Measurements from ENCODE around the gene CSNK1D. TPM values are rescaled to one million over a fixed set of nuclear protein-coding genes. Genes with fewer than 3 reads are reported as not detected.

CSNK1D gene
- total RNA-seq, 1 donor from 2014 or later, result 150 TPM

GRCh38 chr17:82218349-82219075, 55.0 kb downstream of the CSNK1D start:
- H3K27ac ChIP-seq, result no peak overlapping the region

GRCh38 chr17:82217530-82218204, 55.8 kb downstream of the CSNK1D start:
- Histone ChIP-seq H3K4me3 (no peak overlapping the region), H3K27me3 (no peaks in the 10 kb centered on the region), H3K27ac (peak overlapping the region; percentile 89), H3K4me1 (peaks cover 40% of the 10 kb centered on the region), H3K9me3 (no peaks in the 10 kb centered on the region), H3K36me3 (no peaks in the 10 kb centered on the region)
- intact Hi-C loops (cut with DNase I), result no loop called here
- ATAC-seq, result peak; percentile 48
- peak; percentile 87 for DNase-seq
- TF ChIP-seq, protein P1, sequence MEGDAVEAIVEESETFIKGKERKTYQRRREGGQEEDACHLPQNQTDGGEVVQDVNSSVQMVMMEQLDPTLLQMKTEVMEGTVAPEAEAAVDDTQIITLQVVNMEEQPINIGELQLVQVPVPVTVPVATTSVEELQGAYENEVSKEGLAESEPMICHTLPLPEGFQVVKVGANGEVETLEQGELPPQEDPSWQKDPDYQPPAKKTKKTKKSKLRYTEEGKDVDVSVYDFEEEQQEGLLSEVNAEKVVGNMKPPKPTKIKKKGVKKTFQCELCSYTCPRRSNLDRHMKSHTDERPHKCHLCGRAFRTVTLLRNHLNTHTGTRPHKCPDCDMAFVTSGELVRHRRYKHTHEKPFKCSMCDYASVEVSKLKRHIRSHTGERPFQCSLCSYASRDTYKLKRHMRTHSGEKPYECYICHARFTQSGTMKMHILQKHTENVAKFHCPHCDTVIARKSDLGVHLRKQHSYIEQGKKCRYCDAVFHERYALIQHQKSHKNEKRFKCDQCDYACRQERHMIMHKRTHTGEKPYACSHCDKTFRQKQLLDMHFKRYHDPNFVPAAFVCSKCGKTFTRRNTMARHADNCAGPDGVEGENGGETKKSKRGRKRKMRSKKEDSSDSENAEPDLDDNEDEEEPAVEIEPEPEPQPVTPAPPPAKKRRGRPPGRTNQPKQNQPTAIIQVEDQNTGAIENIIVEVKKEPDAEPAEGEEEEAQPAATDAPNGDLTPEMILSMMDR (IDR thresholded peaks at IDR 0.05), result no peak

More at GRCh38 chr17:82218349-82219075, 55.0 kb downstream of the CSNK1D start:
- intact Hi-C loops (cut with DNase I), result no loop called here
- H3K9me3 ChIP-seq, result no peaks in the 10 kb centered on the region
- H3K36me3 ChIP-seq, result no peaks in the 10 kb centered on the region
- H3K4me1 ChIP-seq, result peaks cover 35% of the 10 kb centered on the region
- H3K4me3 ChIP-seq, result no peak overlapping the region
- TF ChIP-seq, protein P1 (IDR thresholded peaks at IDR 0.05), result no peak
- ATAC-seq (no peak), DNase-seq (no peak)
- H3K27me3 ChIP-seq, result no peaks in the 10 kb centered on the region

GRCh38 chr17:82217120-82217529, 56.4 kb downstream of the CSNK1D start:
- Histone ChIP-seq H3K27me3 (no peaks in the 10 kb centered on the region), H3K27ac (peak overlapping the region; percentile 89), H3K36me3 (no peaks in the 10 kb centered on the region), H3K9me3 (no peaks in the 10 kb centered on the region), H3K4me1 (peaks cover 40% of the 10 kb centered on the region), H3K4me3 (no peak overlapping the region)
- peak; percentile 81 for DNase-seq
- intact Hi-C loops (cut with DNase I), result no loop called here
- TF ChIP-seq, protein P1 (IDR thresholded peaks at IDR 0.05), result no peak
- no peak for ATAC-seq

GRCh38 chr17:82216301-82217119, 57.0 kb downstream of the CSNK1D start:
- ATAC-seq, result peak; percentile 79
- Histone ChIP-seq H3K4me1 (peaks cover 47% of the 10 kb centered on the region), H3K36me3 (no peaks in the 10 kb centered on the region), H3K27ac (peak overlapping the region; percentile 89), H3K27me3 (no peaks in the 10 kb centered on the region), H3K9me3 (no peaks in the 10 kb centered on the region), H3K4me3 (no peak overlapping the region)
- TF ChIP-seq, protein P1 (IDR thresholded peaks at IDR 0.05), result no peak
- intact Hi-C loops (cut with DNase I), result no loop called here
- DNase-seq, result peak; percentile 94

GRCh38 chr17:82215972-82216300, 57.6 kb downstream of the CSNK1D start:
- Histone ChIP-seq H3K9me3 (no peaks in the 10 kb centered on the region), H3K27ac (peak overlapping the region; percentile 89), H3K4me3 (no peak overlapping the region), H3K4me1 (peaks cover 47% of the 10 kb centered on the region), H3K27me3 (no peaks in the 10 kb centered on the region), H3K36me3 (no peaks in the 10 kb centered on the region)
- DNase-seq (no peak), ATAC-seq (no peak)
- intact Hi-C loops (cut with DNase I), result no loop called here
- TF ChIP-seq, protein P1 (IDR thresholded peaks at IDR 0.05), result no peak
